ENCODE data around the gene VPS13D. TPM values are rescaled to one million over a fixed set of nuclear protein-coding genes. Genes with fewer than 3 reads are reported as not detected.
"Not testable (repeated sequence)": the region's sequence is repeated elsewhere in the genome, so short reads cannot be mapped to it uniquely, and the experiment has no call there.

Gene VPS13D
- total RNA-seq, 1 donor from 2014 or later: 13.8 TPM

DNA sequence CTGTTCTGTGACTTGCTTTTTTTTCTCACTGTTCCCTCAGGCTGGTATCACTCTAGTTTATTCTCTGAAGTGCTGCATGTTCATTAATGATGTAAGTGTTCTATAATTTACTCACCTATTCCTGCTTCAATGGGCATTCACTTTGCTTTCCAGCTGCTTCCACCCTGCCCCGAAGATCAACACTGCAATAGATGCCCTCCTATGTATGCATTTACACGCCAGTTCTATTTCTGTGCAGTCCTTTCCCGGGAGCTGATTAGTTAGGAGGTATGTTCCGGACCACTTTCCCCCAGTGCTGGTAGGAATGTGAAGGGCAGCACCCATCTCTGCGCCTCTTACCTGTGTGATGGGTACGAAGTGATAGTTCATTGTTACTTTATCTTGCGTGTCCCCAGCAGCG, 284.8 kb downstream of the VPS13D start:
- TF ChIP-seq, protein P1, sequence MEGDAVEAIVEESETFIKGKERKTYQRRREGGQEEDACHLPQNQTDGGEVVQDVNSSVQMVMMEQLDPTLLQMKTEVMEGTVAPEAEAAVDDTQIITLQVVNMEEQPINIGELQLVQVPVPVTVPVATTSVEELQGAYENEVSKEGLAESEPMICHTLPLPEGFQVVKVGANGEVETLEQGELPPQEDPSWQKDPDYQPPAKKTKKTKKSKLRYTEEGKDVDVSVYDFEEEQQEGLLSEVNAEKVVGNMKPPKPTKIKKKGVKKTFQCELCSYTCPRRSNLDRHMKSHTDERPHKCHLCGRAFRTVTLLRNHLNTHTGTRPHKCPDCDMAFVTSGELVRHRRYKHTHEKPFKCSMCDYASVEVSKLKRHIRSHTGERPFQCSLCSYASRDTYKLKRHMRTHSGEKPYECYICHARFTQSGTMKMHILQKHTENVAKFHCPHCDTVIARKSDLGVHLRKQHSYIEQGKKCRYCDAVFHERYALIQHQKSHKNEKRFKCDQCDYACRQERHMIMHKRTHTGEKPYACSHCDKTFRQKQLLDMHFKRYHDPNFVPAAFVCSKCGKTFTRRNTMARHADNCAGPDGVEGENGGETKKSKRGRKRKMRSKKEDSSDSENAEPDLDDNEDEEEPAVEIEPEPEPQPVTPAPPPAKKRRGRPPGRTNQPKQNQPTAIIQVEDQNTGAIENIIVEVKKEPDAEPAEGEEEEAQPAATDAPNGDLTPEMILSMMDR (conservative IDR thresholded peaks at IDR 0.05; ENCODE audit: low read depth, low read length): no peak
- no peak for DNase-seq (ENCODE audit: low read depth)
- no peak overlapping the region for H3K4me3 ChIP-seq (ENCODE audit: low read depth, low read length)

DNA sequence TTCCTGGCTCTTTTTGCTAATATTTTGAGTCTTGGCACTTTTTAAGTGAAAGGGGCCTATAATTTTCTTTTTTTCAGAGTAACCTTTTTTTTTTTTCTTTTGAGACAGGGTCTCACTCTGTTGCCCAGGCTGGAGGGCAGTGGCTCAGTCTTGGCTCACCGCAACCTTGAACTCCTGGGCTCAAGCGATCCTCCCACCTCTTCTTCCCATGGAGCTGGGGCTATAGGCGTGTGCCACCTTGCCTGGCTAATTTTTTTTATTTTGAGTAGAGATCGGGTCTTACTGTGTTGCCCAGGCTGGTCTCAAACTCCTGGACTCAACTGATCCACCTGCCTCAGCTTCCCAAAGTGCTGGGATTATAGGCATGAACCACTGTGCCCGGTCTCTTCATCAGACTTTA, 285.4 kb downstream of the VPS13D start:
- TF ChIP-seq, protein P1 (conservative IDR thresholded peaks at IDR 0.05; ENCODE audit: low read depth, low read length): no peak
- no peak overlapping the region for H3K4me3 ChIP-seq (ENCODE audit: low read depth, low read length)
- DNase-seq (ENCODE audit: low read depth): no peak

DNA sequence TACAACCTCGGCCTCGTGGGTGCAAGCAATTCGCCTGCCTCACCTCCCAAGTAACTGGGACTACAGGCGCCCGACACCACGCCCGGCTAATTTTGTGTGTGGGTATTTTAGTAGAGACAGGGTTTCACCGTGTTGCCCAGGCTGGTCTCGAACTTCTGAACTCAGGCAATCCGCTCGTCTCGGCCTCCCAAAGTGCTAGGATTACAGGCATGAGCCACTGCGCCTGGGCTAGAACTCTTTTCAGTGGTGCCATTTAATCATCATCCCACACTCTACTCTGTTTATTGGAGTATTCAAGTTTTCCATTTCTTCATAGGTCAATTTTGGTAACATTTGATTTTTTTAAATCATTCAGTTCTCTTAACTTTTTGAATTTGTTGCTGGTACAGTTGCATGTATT, 286.9 kb downstream of the VPS13D start:
- TF ChIP-seq, protein P1 (conservative IDR thresholded peaks at IDR 0.05; ENCODE audit: low read depth, low read length): no peak
- no peak overlapping the region for H3K4me3 ChIP-seq (ENCODE audit: low read depth, low read length)
- DNase-seq (ENCODE audit: low read depth): no peak

DNA sequence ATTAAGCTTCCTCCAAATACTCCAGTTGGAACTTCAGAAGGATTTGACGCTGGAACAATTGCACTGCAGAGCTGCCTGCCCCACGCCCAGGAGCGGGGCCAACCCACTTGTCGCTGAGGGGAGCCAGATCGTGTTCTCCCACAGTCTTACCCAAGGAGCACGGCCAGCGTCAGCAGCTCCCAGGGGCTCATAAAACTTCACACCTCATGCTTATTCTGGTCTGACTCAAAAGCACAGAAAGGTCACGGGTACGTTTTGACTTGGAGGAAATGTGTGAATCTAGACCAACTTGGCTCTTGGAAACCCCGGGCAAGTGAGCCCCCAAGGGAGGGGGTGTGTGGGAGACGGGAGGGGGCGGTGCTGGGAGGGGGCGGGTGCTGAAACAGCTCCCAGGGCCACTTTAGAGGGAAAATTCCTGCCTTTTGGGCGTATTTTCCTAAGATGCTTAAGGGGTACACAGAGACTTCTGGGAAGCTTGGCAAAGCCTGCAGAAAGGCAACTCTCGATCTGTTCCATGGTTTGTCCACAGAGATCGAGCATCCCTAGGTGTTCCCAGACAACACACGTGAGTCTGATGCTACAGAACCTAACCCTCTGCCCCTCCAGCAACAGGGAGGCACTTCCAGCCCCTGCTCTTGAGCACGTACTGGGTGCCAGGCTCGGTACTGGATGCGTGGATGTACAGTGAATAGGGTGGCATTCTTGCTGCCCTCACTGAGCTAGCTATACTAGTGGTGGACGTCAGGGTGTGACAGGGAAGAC, 289.3 kb downstream of the VPS13D start:
- no peak overlapping the region for H3K4me3 ChIP-seq (ENCODE audit: low read depth, low read length)
- DNase-seq (ENCODE audit: low read depth): no peak
- TF ChIP-seq, protein P1 (conservative IDR thresholded peaks at IDR 0.05; ENCODE audit: low read depth, low read length): no peak

DNA sequence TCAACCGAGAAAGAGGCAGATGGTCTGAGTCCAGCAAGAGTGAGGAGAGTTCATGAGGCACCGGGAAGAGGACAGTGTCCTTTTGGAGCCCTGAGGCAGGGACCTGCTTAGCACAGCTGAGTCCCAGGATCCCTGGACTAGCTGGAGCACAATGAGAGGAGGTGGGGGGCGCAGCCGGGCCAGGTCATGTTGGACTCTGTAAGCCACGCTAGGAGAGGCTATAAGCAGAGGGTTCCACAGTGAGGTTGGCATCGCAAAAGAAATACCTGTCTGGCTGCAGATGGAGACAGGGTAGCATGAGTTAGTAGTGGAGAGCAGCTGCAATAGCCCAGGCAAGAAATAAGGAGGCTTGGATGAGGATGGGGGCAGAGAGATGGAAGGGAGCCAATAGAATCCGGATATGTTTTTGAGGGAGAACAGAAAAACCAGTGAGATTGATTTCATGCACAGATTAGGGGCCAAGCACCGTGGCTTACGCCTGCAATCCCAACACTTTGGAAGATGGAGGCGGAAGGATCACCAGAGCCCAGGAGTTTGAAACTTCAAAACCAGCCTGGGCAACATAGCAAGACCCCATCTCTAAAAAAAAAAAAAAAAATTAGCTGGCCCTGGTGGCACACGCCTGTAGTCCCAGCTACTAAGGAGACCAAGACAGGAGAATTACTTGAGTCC, 290.0 kb downstream of the VPS13D start:
- DNase-seq (ENCODE audit: low read depth): no peak
- TF ChIP-seq, protein P1 (conservative IDR thresholded peaks at IDR 0.05; ENCODE audit: low read depth, low read length): no peak

DNA sequence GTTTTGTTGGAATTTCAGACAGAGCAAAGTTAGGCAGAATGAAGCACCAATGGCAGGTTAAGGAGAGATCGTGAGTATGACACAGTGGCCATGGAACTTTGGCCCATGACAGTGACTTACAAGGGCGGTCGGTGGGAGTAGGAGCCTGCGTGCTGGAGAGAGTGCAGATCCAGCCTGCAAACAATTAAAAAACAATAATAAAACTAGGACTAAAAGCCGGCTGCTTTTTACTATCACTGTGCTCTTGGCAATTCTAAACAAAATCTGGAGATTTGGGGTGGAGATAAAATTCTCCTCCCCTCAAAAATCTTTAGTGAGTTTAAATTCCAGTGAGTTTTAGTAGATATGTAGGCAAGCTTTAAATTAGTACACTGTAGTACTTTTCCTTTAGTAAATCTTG, 291.3 kb downstream of the VPS13D start:
- no peak for DNase-seq (ENCODE audit: low read depth)
- H3K4me3 ChIP-seq (ENCODE audit: low read depth, low read length): no peak overlapping the region
- TF ChIP-seq, protein P1 (conservative IDR thresholded peaks at IDR 0.05; ENCODE audit: low read depth, low read length): no peak

More for the DNA sequence above, 290.0 kb downstream of the VPS13D start:
- H3K4me3 ChIP-seq (ENCODE audit: low read depth, low read length): no peak overlapping the region

DNA sequence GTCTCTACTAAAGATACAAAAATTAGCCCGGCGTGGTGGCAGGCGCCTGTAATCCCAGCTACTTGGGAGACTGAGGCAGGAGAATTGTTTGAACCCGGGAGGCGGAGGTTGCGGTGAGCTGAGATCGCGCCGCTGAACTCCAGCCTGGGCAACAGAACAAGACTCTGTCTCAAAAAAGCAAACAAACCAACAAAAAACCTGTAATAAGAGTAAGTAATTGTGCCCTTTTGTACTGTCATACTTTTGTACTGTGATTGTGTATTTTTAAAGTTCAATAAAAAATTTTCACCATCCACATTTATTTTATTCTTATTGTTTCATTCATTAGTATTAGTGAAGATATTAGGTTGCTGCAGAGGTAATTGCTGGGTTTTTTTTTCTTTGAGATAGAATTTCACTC, 292.9 kb downstream of the VPS13D start:
- H3K4me3 ChIP-seq (ENCODE audit: low read depth, low read length); DNase-seq (ENCODE audit: low read depth): not testable (repeated sequence)
